KMS-11 (cell line): Measurements from ENCODE around the gene PHF21B.

Experiments used
- H2AFZ ChIP-seq: fragments of 200-600 bp; sonication (generic); 2 replicates; pipeline ENCODE4 v1.6.1; 2016; ENCODE audit warnings: antibody characterized with exemption, mixed run types, low read depth
- H3K27ac ChIP-seq: fragments of 200-600 bp; sonication (generic); 2 replicates; pipeline ENCODE4 v1.6.1; 2016; ENCODE audit warnings: mild to moderate bottlenecking, mixed run types
- H3K27me3 ChIP-seq: fragments of 200-600 bp; sonication (generic); 2 replicates; pipeline ENCODE4 v1.6.1; 2017; ENCODE audit warnings: mild to moderate bottlenecking, low read depth, mixed run types, moderate library complexity; ENCODE audit not compliant: insufficient read depth
- H3K36me3 ChIP-seq: fragments of 200-600 bp; sonication (generic); 2 replicates; pipeline ENCODE4 v1.6.1; 2017; ENCODE audit warnings: mild to moderate bottlenecking, mixed run types; ENCODE audit not compliant: insufficient read depth
- H3K4me1 ChIP-seq: fragments of 200-600 bp; sonication (generic); 2 replicates; pipeline ENCODE4 v1.6.1; 2016; ENCODE audit warnings: mild to moderate bottlenecking, low read depth, mixed run types; ENCODE audit not compliant: poor library complexity, severe bottlenecking
- H3K4me2 ChIP-seq: fragments of 200-600 bp; sonication (generic); 2 replicates; pipeline ENCODE4 v1.7.0; 2016; ENCODE audit warnings: mild to moderate bottlenecking, mixed run types
- H3K4me3 ChIP-seq: fragments of 200-600 bp; sonication (generic); IDR thresholded peaks from 2 replicates; pipeline ENCODE4 v1.6.1; 2017; ENCODE audit warnings: low read depth, low read length, mixed read lengths; ENCODE audit not compliant: insufficient read depth
- H3K79me2 ChIP-seq: fragments of 200-600 bp; sonication (generic); 2 replicates; pipeline ENCODE4 v1.6.1; 2016; ENCODE audit warnings: low read depth, mixed run types; ENCODE audit not compliant: insufficient read depth
- H3K9ac ChIP-seq: fragments of 200-600 bp; sonication (generic); 2 replicates; pipeline ENCODE4 v1.6.1; 2016; ENCODE audit warnings: mild to moderate bottlenecking, mixed run types
- H4K20me1 ChIP-seq: fragments of 200-600 bp; sonication (generic); 2 replicates; pipeline ENCODE4 v1.6.1; 2016; ENCODE audit warnings: mild to moderate bottlenecking, mixed run types; ENCODE audit not compliant: insufficient read depth
- CTCF ChIP-seq: fragments of 200-600 bp; sonication (generic); conservative IDR thresholded peaks from 2 replicates; pipeline ENCODE4 v1.6.1; 2017; ENCODE audit warnings: low read depth, mild to moderate bottlenecking, antibody characterized with exemption, low read length, moderate library complexity, mixed read lengths

PHF21B gene

GRCh38 chr22:44943701-44944324 lies 66.0 kb downstream of the PHF21B start:
- no peak overlapping the region for H3K4me2 ChIP-seq
- H3K27me3 ChIP-seq, result peaks cover 18% of the 10 kb centered on the region; the same call in 1 of the 2 replicates
- H3K79me2 ChIP-seq, result no peaks in the 10 kb centered on the region
- H3K27ac ChIP-seq, result no peak overlapping the region
- TF ChIP-seq CTCF, result no peak
- no peaks in the 10 kb centered on the region for H3K36me3 ChIP-seq
- H3K4me1 ChIP-seq, result no peaks in the 10 kb centered on the region
- H4K20me1 ChIP-seq, result no peaks in the 10 kb centered on the region
- no peak overlapping the region for H3K4me3 ChIP-seq
- no peak overlapping the region for H3K9ac ChIP-seq
- no peak overlapping the region for H2AFZ ChIP-seq

DNA sequence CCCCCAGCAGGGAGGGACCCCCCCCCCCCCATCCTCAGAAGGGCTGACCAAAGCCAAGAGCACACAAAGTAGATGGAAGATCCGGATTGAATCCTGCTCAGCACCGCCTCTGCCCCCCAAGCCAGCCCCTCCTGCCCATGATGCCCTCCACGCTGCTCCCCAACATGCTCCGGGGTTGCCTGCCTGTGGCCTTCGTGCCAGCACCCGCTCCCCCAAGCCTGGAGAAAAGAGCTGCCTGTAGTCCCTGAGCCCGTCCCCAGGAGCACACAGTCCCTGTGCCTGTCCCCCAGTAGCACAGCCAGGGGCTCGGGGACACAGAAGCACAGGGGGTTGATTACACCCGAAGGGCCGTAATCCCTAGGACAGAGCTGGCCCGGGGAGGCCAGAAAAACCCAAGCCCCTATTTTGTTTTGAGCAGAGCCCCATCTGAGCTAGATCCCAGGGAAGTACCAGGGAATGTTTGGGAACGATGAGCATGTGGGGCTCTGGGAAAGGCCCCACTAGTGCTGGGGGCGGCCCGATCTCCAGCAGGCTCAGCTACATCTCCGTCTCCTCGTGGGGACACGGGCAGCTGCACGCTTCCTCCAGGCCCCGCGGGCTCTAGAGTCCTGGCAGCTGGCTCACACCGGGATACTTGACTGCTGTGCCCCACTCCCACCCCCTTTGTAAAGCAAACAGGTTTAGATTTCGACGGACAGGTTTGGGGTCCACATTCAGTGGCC lies 66.7 kb downstream of the PHF21B start:
- H3K27me3 ChIP-seq, result peaks cover 14% of the 10 kb centered on the region; the same call in 1 of the 2 replicates
- no peaks in the 10 kb centered on the region for H3K36me3 ChIP-seq
- H3K9ac ChIP-seq, result no peak overlapping the region
- H3K27ac ChIP-seq, result no peak overlapping the region
- no peaks in the 10 kb centered on the region for H4K20me1 ChIP-seq
- no peak overlapping the region for H2AFZ ChIP-seq
- no peaks in the 10 kb centered on the region for H3K4me1 ChIP-seq
- no peak overlapping the region for H3K4me3 ChIP-seq
- no peak overlapping the region for H3K4me2 ChIP-seq
- H3K79me2 ChIP-seq, result no peaks in the 10 kb centered on the region
- TF ChIP-seq CTCF, result no peak

- no peak overlapping the region for H3K27ac ChIP-seq
- no peak overlapping the region for H3K4me2 ChIP-seq
- no peak overlapping the region for H3K4me3 ChIP-seq
- H2AFZ ChIP-seq, result no peak overlapping the region
- H3K36me3 ChIP-seq, result no peaks in the 10 kb centered on the region
- peaks cover 14% of the 10 kb centered on the region; the same call in 1 of the 2 replicates for H3K27me3 ChIP-seq
- H3K9ac ChIP-seq, result no peak overlapping the region
- no peaks in the 10 kb centered on the region for H3K79me2 ChIP-seq
- H4K20me1 ChIP-seq, result no peaks in the 10 kb centered on the region
- TF ChIP-seq CTCF, result no peak
- no peaks in the 10 kb centered on the region for H3K4me1 ChIP-seq
Observed at GRCh38 chr22:44942056-44942455, 67.7 kb downstream of the PHF21B start.

- no peaks in the 10 kb centered on the region for H3K79me2 ChIP-seq
- H3K27me3 ChIP-seq, result peaks cover 16% of the 10 kb centered on the region; the same call in 1 of the 2 replicates
- no peak overlapping the region for H2AFZ ChIP-seq
- no peaks in the 10 kb centered on the region for H4K20me1 ChIP-seq
- H3K4me3 ChIP-seq, result no peak overlapping the region
- no peaks in the 10 kb centered on the region for H3K36me3 ChIP-seq
- no peak overlapping the region for H3K9ac ChIP-seq
- no peak overlapping the region for H3K4me2 ChIP-seq
- no peaks in the 10 kb centered on the region for H3K4me1 ChIP-seq
- H3K27ac ChIP-seq, result no peak overlapping the region
- TF ChIP-seq CTCF, result no peak
Observed at GRCh38 chr22:44941207-44941606, 68.6 kb downstream of the PHF21B start.
